Gastrocnemius medialis (tissue), 4 donors: ENCODE data around the gene TARDBP.

Experiments
- CTCF ChIP-seq, 5 experiments: fragments of 450-650 bp in 3 of 5; fragments of 200-600 bp in 2 of 5; sonication (generic) in 2 of 5; IDR thresholded peaks in 4 of 5; conservative IDR thresholded peaks in 1 of 5; 1 replicate in 4 of 5; 2 replicates in 1 of 5; pipeline ENCODE4 v1.5.1; 2016 to 2019; ENCODE audit warnings: antibody characterized with exemption in 5 of 5, mild to moderate bottlenecking in 3 of 5, moderate library complexity in 3 of 5
- POLR2A ChIP-seq, 2 donors: fragments of 450-650 bp; IDR thresholded peaks; one replicate each; pipeline ENCODE4 v1.6.1; 2017; ENCODE audit warnings: antibody characterized with exemption in 2 of 2, mild to moderate bottlenecking in 2 of 2, moderate library complexity in 2 of 2

DNA sequence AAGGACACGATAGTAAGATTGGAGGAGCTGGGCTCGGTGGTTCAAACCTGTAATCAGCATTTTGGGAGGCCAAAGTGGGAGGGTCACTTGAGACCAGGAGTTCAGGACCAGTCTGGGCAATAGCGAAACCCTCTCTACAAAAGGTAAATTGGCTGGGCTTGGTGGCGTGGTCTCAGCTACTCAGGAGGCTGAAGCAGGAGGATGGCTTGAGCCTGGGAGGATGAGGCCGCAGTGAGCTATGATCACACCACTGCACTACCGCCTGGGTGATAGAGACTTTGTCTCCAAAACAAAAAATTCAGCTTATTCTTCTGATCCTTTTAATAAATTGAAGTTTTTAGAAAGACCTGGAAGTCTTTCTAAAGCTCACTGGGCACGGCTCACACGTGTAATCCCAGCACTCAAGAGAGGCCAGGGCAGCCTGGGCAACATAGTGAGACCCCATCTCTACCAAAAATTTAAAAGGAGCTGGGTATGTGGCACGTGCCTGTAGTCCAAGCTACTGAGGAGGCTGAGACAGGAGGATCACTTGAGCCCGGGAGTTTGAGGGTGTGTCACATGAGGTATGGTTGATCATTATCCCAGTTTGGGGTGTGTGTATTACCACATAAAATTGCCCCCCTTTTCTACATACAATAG, 19.3 kb downstream of the TARDBP start:
- TF ChIP-seq POLR2A (IDR thresholded peaks at IDR 0.05) (no peak), CTCF (IDR thresholded peaks at IDR 0.05 in 4 of 5, conservative IDR thresholded peaks at IDR 0.05 in 1 of 5) (no peak)
